Measurements from ENCODE around the gene DTX3. TPM values are rescaled to one million over a fixed set of nuclear protein-coding genes. Genes with fewer than 3 reads are reported as not detected.

Gene DTX3
- total and polyA plus RNA-seq, 2 of the 13 experiments (the other 11 are each of a cell fraction or from before 2014, with no cell fraction given): 9.0 to 27.2 TPM

- TF ChIP-seq REPIN1 (CRISPR knock-in tag; IDR thresholded peaks at IDR 0.05; ENCODE audit: borderline replicate concordance, low read depth) (no peak), CERS6 (CRISPR knock-in tag; IDR thresholded peaks at IDR 0.05) (no peak), ZNF317 (CRISPR knock-in tag; IDR thresholded peaks at IDR 0.05) (no peak), RNF219 (CRISPR knock-in tag; IDR thresholded peaks at IDR 0.05) (no peak), FOXK2 (IDR thresholded peaks at IDR 0.05) (no peak), ZNF232 (CRISPR knock-in tag; IDR thresholded peaks at IDR 0.05; ENCODE audit: borderline replicate concordance) (no peak), GABPB1 (CRISPR knock-in tag; IDR thresholded peaks at IDR 0.05) (peak; percentile 70; the same call in 1 of the 2 replicates), ZNF331 (CRISPR knock-in tag; IDR thresholded peaks at IDR 0.05) (no peak), HMG20A (CRISPR knock-in tag; IDR thresholded peaks at IDR 0.05; ENCODE audit: borderline replicate concordance) (no peak), TBL1XR1 (IDR thresholded peaks at IDR 0.05; ENCODE audit: borderline replicate concordance, low read length, partially characterized antibody) (no peak), ADNP (CRISPR knock-in tag; IDR thresholded peaks at IDR 0.05) (no peak), KLF12 (CRISPR knock-in tag; IDR thresholded peaks at IDR 0.05; ENCODE audit: borderline replicate concordance) (no peak), MAFG (CRISPR knock-in tag; IDR thresholded peaks at IDR 0.05) (no peak), FOXC1 (CRISPR knock-in tag; IDR thresholded peaks at IDR 0.05; ENCODE audit: borderline replicate concordance) (0 out of 2 replicates have a peak, but pooled peaks have one; percentile 13), PHF8 (CRISPR knock-in tag; IDR thresholded peaks at IDR 0.05) (no peak), KDM2A (CRISPR knock-in tag; IDR thresholded peaks at IDR 0.05; ENCODE audit: borderline replicate concordance, low read depth) (no peak), FOXA1 (IDR thresholded peaks at IDR 0.05) (no peak), FOXA1 (CRISPR knock-in tag; IDR thresholded peaks at IDR 0.05) (no peak), ZNF780A (CRISPR knock-in tag; IDR thresholded peaks at IDR 0.05) (no peak), ZNF121 (CRISPR knock-in tag; IDR thresholded peaks at IDR 0.05) (no peak), ZNF672 (CRISPR knock-in tag; IDR thresholded peaks at IDR 0.05) (no peak), NR2F6 (IDR thresholded peaks at IDR 0.05) (0 out of 2 replicates have a peak, but pooled peaks have one; percentile 37), NR2F6 (CRISPR knock-in tag; IDR thresholded peaks at IDR 0.05) (peak; percentile 33), ZNF652 (CRISPR knock-in tag; IDR thresholded peaks at IDR 0.05; ENCODE audit: borderline replicate concordance, low read depth) (peak; percentile 79; the same call in 1 of the 2 replicates), ISL2 (CRISPR knock-in tag; IDR thresholded peaks at IDR 0.05) (no peak), FOSL2 (CRISPR knock-in tag; IDR thresholded peaks at IDR 0.05) (peak; percentile 20; the same call in 1 of the 2 replicates)
- TF ChIP-seq, protein P1, sequence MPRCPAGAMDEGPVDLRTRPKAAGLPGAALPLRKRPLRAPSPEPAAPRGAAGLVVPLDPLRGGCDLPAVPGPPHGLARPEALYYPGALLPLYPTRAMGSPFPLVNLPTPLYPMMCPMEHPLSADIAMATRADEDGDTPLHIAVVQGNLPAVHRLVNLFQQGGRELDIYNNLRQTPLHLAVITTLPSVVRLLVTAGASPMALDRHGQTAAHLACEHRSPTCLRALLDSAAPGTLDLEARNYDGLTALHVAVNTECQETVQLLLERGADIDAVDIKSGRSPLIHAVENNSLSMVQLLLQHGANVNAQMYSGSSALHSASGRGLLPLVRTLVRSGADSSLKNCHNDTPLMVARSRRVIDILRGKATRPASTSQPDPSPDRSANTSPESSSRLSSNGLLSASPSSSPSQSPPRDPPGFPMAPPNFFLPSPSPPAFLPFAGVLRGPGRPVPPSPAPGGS (CRISPR knock-in tag; IDR thresholded peaks at IDR 0.05): no peak
Observed at GRCh38 chr12:57619434-57620244, 15.0 kb downstream of the DTX3 start (continued).

Data from HepG2 (cell line).